Muscle layer of duodenum (tissue), 2 donors: Measurements from ENCODE around the gene LOXL1.

Experiments
- H3K27ac ChIP-seq: one replicate; pipeline ENCODE4 v1.7.0; 2013; ENCODE audit warnings: mild to moderate bottlenecking, low read length
- H3K27me3 ChIP-seq: one replicate; pipeline ENCODE4 v1.7.0; 2013; ENCODE audit warnings: low read depth, mild to moderate bottlenecking, control low read depth, low read length
- H3K36me3 ChIP-seq, 2 donors: one replicate each; pipeline ENCODE4 v1.7.0; 2013; ENCODE audit warnings: low read length in 2 of 2, control low read depth in 1 of 2, mild to moderate bottlenecking in 1 of 2; ENCODE audit not compliant: insufficient read depth in 2 of 2, control insufficient read depth in 1 of 2
- H3K4me1 ChIP-seq, 2 donors: one replicate each; pipeline ENCODE4 v1.7.0; 2013; ENCODE audit warnings: low read length in 2 of 2, mild to moderate bottlenecking in 2 of 2, control low read depth in 1 of 2, moderate library complexity in 1 of 2; ENCODE audit not compliant: insufficient read depth in 2 of 2, control insufficient read depth in 1 of 2
- H3K4me3 ChIP-seq, 2 donors: one replicate each; pipeline ENCODE4 v1.7.0; 2013; ENCODE audit warnings: low read length in 2 of 2, low read depth in 1 of 2, mild to moderate bottlenecking in 1 of 2
- H3K9me3 ChIP-seq, 2 donors: one replicate each; pipeline ENCODE4 v1.7.0; 2013; ENCODE audit warnings: low read length in 2 of 2, control low read depth in 1 of 2, mild to moderate bottlenecking in 1 of 2; ENCODE audit not compliant: control insufficient read depth in 1 of 2
- donor health status: healthy.

LOXL1 gene

DNA sequence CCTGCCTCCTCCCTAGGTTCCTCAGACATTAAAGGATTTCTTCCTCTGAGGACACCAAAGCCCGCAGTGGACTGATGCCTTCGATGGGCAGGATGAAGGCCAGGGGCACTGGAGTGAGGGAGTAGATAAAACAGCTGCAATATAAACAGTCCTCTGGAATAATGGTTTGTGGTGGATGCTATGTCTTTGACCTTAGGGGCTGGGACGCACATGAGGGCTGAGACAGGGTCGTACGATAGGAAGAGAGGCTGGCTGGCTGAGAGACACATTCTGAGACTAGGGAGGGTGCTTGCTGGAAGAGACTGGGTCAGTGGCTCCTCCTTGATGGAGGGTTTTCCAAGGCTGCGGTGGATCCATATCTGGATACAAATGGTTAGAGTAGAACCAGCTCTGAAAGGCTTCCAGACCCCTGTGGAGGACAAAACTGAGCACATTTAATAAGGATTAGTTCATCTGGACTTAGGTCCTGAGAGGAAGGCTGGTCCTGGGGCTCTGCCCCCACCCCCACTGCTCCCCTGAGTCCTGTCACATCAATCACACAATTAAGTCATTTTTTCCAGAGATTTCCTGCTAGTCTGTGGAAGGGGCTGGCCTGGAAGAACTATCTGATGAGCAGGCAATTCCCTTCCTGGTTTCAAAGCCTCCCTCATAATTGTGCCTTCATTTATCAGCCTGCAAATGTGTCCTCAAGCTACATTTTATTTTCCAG lies 37.1 kb upstream of the LOXL1 start:
- Histone ChIP-seq H3K27ac (no peak overlapping the region), H3K36me3 (no peaks in the 10 kb centered on the region), H3K9me3 (no peaks in the 10 kb centered on the region), H3K4me3 (no peak overlapping the region), H3K4me1 (no peaks in the 10 kb centered on the region), H3K27me3 (no peaks in the 10 kb centered on the region)

DNA sequence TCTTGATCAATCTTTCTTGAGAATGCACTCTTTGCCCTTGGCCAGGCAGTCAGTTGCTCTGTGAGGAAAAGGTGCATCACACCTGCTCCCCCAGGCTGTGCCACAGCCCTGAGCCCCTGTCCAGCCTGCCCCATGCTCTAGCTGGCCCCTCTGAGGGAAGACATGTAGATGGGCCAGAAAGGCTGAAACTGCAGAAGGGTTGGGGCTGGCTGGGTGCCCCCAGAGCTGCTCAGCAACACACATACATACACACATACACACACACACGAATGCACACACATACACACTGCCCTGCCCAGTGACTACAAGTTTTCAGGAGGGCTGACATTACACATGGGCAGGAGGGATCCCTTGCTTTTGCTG lies 36.5 kb upstream of the LOXL1 start:
- H3K9me3 ChIP-seq = no peaks in the 10 kb centered on the region
- no peaks in the 10 kb centered on the region for H3K36me3 ChIP-seq
- no peak overlapping the region for H3K4me3 ChIP-seq
- no peak overlapping the region for H3K27ac ChIP-seq
- H3K27me3 ChIP-seq = no peaks in the 10 kb centered on the region
- no peaks in the 10 kb centered on the region for H3K4me1 ChIP-seq

DNA sequence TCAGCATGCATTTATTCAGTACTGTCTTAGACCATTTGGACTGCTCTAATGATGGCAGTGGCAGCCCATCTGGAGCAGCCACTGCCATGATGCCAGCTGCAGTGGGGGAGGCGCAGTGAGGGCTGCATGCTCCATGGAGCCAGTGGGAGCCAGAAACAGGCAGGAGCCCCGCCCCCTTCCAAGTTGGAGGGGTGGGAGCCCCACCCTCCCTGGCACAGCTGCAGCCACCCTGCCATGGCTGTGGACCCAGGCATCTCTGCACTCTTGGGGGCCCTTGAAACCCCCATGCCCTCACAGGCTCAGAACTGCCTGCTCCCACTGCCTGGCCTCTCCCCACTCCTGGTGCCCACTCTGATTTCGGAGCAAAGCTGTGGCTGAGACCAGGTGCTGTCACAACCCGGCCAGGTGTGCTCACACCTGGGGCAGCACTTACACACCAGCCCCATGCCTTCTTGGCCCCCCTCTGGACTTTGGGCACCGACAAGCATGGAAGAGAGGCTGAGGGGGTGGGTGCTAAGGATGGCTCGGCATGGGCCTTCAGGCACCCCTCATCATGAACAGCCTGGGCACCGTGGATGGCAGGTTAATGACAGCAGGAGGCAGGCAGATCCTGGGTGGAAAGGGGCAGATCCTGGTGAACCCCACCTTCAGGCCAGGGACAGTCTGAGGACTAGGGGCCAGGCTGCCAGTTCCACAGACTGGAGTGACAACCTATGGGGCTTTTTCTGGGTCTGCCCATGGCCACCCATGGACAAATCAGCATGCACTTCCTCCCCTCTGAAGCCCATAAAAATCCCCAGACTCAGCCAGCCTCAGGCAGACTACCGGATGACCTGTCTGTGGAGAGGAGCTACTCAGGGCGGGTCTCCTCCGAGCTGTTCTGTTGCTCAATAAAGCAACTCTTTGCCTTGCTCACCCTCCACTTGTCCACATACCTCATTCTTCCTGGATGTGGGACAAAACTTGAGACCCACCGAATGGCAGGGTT lies 34.6 kb upstream of the LOXL1 start:
- Histone ChIP-seq H3K27me3 (no peaks in the 10 kb centered on the region), H3K27ac (no peak overlapping the region), H3K36me3 (no peaks in the 10 kb centered on the region), H3K4me3 (no peak overlapping the region), H3K4me1 (no peaks in the 10 kb centered on the region), H3K9me3 (no peaks in the 10 kb centered on the region)

DNA sequence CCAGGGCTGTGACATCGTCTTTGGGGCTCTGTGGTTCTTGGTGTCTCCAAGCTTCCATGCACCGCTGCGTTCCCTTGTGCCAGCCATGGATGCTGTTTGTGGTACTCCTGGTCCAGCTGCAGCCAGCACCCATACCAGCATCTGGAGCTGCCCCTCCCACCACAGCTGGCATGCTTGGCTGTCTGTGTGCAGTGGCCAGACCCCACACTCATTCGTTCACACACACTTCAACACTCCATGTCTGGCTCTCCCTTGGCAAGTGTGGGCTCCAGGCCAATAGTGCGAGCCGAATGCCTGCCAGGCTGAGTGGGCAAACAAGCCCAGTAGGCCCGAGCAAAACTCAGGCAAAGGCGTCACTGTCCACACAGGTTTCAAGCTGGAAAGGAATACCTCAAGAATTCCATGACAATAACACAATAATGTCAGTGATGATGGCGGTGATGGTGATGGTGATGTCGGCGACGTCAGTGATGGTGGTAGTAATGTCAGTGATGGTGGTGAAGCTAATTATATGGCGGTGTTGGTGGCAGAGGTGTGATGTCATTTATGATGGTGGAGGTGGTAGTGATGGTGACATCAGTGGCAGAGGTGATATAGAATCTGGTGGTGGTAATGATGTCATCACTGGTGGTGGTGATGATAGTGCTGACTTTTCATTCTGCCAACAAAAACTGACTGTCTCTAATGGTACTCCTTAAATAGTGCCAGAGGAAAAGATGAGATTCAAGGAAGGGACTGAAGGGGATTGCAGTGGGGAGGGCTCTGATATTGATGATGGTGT lies 33.6 kb upstream of the LOXL1 start:
- no peak overlapping the region for H3K4me3 ChIP-seq
- no peaks in the 10 kb centered on the region for H3K27me3 ChIP-seq
- H3K27ac ChIP-seq = no peak overlapping the region
- H3K4me1 ChIP-seq = no peaks in the 10 kb centered on the region
- no peaks in the 10 kb centered on the region for H3K9me3 ChIP-seq
- no peaks in the 10 kb centered on the region for H3K36me3 ChIP-seq

DNA sequence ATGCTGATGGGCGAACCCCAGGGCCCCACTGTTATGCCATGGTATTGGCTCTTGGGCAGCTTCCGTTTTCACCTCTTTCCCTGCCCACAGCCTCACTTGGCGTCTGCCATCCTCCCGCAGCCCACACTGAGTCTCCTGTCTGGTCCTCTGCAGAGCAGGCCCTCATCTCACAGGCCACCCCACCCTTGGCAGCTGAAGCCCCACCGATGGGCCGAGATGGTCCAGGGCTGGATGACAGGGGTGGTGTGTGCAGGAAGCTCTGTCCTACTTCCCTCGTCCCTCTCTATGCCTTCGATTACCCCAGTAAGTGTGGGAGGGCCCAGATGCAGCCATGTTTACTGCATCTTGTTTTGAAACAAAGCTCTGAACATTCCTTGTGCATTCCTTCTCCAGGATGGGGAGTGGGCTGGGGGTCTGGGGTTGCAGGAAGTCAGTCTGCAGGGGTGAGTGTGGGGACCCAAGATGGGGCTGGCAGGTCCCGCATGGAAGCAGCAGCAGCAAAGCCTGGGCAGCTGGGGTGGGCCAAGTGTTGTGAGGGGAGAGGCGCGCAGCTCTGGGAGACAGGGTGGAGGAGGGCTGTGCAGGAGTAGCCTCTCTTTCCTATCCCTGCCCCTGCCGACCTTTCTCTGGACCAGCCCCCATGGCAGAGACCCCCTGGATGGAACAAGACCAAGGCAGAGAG lies 32.0 kb upstream of the LOXL1 start:
- Histone ChIP-seq H3K36me3 (no peaks in the 10 kb centered on the region), H3K27ac (no peak overlapping the region), H3K9me3 (no peaks in the 10 kb centered on the region), H3K4me1 (no peaks in the 10 kb centered on the region), H3K27me3 (no peaks in the 10 kb centered on the region), H3K4me3 (no peak overlapping the region)

DNA sequence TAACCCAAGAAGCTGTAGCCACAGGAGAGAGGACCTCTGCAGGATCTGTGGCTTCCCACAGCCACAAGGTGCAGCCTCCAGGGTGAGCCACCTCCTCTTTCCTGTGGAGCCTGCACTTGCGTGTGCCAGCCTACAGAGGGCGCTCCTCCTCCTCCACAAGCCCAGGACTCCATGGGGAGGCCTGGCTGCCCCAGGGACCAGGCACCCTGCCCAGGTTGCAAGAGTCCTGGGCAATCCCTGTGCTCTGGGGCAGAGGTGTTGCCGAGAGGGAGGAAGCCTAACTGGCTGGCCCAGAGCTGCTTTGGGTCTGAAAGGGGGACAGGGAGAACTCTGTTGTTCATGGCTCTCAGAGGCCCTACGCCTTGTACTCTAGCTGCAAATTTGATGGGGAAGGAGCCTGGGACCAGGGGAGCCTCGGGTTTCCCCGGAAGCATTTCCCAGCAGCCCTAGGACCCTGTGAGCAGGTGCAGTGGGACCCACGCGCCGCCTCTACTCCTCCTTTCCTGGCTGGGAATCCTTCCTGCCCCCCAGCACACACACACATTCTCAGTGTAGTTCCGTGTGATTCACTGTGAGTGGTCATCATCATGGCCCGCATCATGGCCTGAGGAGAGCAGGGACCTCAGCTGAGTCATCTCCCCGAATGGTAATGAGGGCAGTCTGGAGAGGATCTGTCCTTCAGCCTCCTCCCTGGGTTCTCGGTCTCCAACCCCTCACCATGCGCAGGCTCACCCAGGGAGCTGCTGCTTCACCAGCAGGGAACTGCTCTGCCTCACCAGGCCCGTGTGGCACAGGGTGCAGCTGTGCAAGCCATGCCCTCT lies 28.6 kb upstream of the LOXL1 start:
- no peaks in the 10 kb centered on the region for H3K27me3 ChIP-seq
- no peaks in the 10 kb centered on the region for H3K4me1 ChIP-seq
- H3K4me3 ChIP-seq = no peak overlapping the region
- H3K27ac ChIP-seq = no peak overlapping the region
- H3K36me3 ChIP-seq = no peaks in the 10 kb centered on the region
- no peaks in the 10 kb centered on the region for H3K9me3 ChIP-seq

DNA sequence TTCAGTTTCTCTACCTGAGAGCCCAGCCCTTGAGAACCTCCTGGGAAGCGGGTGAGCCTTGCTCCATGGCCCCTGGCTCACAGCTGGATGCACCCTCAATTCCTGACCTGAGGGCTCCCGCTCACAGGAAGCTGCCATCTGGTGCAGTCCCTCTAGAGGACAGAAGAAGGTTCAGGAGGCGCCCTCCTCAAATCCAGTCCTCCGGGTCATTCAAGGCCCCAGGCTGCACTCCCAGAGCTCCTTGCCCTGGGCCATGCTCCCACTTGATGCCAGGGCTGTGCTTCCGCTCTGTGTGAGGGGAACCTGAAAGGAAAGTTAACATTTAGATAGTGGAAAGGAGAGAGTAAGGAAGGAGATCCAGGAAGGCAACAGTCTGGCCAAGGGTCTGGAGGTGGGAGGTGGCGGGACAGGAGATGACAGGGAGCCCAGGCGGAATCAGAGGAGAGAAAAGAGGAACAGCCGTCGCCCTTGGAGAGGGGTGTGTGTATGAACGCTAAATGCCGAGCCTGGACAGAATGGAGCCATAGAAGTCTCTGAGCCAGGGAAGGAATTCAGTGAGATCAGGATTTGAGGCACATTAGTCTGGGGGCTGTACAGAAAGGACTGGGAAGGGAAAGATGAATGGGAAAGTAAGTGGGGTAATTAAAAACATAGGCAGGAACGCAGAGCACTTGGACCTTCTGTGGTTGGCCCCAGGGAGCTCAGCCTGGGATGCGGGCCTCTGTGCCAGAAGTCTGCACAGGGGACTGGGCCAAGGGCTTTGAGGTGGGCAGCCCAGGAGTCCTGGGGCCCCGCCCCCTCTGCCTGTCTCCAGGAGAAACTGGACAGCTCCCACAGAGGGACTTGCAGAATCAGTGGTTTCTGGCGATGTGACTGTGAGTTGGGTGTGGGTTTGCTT lies 26.8 kb upstream of the LOXL1 start:
- Histone ChIP-seq H3K27me3 (no peaks in the 10 kb centered on the region), H3K27ac (no peak overlapping the region), H3K9me3 (no peaks in the 10 kb centered on the region), H3K36me3 (no peaks in the 10 kb centered on the region), H3K4me1 (no peaks in the 10 kb centered on the region), H3K4me3 (no peak overlapping the region)

DNA sequence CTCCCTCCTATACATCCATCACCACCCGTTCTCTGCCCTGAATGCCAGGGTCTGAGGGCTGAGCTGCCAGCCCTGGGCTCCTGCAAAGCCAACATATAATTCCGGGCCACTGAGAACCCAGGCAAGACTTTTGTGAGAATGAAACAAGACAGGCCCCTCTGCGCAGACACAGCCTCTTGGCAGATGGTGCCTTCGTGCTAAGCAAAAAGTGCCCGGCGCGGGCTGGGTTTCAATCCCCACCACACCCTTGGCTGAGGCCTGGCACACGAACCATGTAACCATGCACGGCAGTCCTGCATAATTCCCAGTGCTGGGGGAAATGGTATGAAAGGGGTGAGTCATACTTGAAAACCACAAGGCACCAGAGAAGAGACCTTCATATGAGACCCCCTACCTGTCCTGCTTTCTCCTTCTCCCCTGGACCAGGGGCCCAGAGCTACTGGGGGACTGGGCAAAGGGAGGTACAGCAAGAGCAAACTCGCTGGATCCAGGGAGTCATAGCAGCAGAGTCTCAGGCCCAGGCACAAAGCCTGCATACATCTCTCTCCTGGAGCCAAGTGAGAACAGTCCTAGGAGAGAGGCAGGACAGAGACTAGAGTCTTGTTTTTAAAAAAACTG lies 26.1 kb upstream of the LOXL1 start:
- H3K27ac ChIP-seq = no peak overlapping the region
- no peaks in the 10 kb centered on the region for H3K36me3 ChIP-seq
- no peaks in the 10 kb centered on the region for H3K27me3 ChIP-seq
- no peak overlapping the region for H3K4me3 ChIP-seq
- H3K4me1 ChIP-seq = no peaks in the 10 kb centered on the region
- H3K9me3 ChIP-seq = no peaks in the 10 kb centered on the region

DNA sequence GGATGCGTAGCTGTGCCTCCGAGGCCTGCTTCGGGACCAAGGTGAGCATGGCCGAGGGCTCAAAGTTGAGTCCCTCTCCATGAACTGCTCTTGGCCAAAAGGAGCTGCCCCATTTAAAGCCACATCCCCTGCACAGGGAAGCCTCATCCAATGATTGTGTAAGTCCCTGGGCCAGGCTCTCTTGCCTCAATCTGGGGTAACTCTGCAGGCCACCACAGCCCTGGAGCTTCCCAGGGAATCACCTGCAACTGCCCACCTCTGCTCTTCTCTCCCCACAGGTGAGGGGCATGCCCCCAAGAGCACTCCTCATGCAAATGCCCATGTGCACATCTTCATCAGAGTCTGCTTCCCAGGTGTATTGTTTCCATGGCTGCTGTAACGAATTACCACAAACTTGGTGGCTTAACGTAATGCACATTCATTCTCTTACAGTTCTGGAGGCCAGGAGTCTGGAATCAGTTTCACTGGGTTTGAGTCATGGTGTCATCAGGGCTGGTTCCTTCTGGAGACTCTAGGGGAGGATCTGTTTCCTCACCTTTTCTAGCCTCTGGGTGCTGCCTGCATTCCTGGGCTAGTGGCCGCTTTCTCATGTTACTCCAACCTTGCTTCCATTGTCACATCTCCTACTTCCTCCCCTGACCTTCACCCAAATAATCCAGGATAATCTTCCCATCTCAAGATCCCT lies 25.0 kb upstream of the LOXL1 start:
- Histone ChIP-seq H3K27ac (no peak overlapping the region), H3K36me3 (no peaks in the 10 kb centered on the region), H3K4me1 (no peaks in the 10 kb centered on the region), H3K27me3 (no peaks in the 10 kb centered on the region), H3K9me3 (no peaks in the 10 kb centered on the region), H3K4me3 (no peak overlapping the region)
